ENCODE results near the gene TRMT11.

TRMT11 gene

GRCh38 chr6:126077810-126078776 is 91.8 kb downstream of the TRMT11 start:
- no peak for FAIRE-seq

GRCh38 chr6:126083875-126084274 is 97.5 kb downstream of the TRMT11 start:
- FAIRE-seq = no peak

GRCh38 chr6:126086560-126086959 is 100.2 kb downstream of the TRMT11 start:
- FAIRE-seq = no peak
